Adrenal gland (tissue), 5 donors: ENCODE results near the gene CDH24.

ENCODE experiments used
- CTCF ChIP-seq, 6 experiments: fragments of 450-650 bp in 4 of 6; fragments of 200-600 bp in 2 of 6; sonication (generic) in 1 of 6; IDR thresholded peaks; 1 replicate in 5 of 6; 2 replicates in 1 of 6; pipeline versions ENCODE4 v1.5.1 to v1.8.0; 2016 to 2021; ENCODE audit warnings: antibody characterized with exemption in 6 of 6, mild to moderate bottlenecking in 2 of 6, moderate library complexity in 1 of 6
- POLR2A ChIP-seq, 2 donors: fragments of 450-650 bp; IDR thresholded peaks; one replicate each; pipeline ENCODE4 v1.6.1; 2017; ENCODE audit warnings: antibody characterized with exemption in 2 of 2, mild to moderate bottlenecking in 2 of 2, moderate library complexity in 1 of 2
- donor health status: DM: no; HTN: no; CAD: no.

- TF ChIP-seq POLR2A (IDR thresholded peaks at IDR 0.05) = peak; percentile 21 to 81
- TF ChIP-seq CTCF (IDR thresholded peaks at IDR 0.05) = no peak
Observed at GRCh38 chr14:23071244-23071920, 14.1 kb upstream of the CDH24 start.
